Measurements from ENCODE around the gene LINC01488.

Gene LINC01488

DNA sequence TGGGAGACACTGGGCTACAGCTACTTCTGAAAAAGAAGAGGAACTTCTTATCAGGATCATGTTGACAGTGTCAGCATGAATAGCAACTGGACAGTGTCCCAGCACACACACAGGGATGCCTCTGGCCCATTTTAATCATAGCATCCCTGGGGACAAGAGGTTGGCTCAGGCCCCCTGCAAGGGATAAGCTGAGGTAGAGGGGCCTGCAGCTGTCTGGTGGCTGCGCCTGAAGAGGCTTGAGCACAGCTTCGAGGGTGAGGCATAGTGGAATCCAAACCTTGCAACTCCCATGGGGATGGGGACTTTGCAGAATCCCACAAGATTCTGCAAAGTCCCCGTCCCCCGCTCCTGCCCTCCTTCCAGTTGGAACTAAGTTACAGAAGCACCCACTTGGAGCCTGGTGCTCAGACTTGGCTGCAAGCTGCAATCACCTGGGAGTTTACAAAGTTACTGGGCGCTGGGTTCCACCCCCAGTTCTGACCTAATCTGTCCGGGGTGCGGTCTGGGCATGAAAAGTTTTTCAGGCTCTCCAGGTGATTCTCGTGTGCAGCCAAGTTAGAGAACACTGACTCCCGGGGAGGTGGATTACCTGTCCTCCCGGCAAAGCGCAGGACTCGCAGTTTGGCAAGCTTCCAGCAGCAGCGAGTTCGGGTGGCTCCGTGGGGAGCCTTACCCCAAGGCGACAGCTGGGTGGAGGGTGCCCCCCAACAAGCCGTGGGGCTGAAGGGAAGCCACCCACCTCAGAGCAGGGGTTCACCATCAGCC is 16.0 kb upstream of the LINC01488 start:
- DNase-seq = no peak

DNA sequence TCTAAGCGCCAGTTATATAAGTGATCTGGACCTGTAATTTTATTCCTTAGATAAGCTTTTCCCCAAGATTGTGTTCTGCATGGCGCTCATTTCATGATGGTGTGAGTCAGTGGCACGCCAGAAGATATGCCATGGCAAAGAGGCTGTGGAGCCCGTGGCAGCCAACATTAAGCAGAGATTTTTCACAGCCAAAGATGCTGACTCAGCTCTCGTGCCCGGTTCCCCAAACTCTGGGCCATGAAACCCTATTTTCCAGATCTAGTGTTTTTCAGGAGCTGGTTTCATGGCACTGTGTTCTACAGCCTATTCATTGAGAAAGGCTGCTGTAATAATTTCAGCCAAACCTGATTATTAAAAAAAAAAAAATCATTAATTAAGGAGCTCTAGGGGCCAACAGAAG is 15.4 kb upstream of the LINC01488 start:
- no peak for DNase-seq

- no peak for DNase-seq
These were observed 14.3 kb upstream of the LINC01488 start for GRCh38 chr11:69467196-69467595.

GRCh38 chr11:69467646-69468045 is 13.8 kb upstream of the LINC01488 start:
- DNase-seq = no peak

DNA sequence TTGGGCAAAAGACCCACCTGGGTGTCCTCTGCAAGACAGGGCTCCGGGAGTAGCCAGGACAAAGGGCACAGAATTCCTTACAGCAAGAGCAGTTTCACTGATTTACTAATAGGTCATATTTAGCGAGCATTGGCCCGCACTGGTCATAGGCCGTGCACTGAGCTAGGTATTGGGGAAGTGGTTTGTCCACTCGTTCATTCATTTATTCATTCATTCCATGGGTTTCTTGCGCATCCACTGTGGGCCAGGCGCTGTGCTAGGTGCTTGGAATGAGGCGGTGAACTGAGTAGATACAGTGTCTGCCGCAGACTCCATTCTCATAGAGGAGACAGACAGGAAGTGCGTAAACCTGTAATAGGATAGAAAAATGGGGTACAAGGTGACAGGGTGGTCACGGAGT is 13.2 kb upstream of the LINC01488 start:
- no peak for DNase-seq

DNA sequence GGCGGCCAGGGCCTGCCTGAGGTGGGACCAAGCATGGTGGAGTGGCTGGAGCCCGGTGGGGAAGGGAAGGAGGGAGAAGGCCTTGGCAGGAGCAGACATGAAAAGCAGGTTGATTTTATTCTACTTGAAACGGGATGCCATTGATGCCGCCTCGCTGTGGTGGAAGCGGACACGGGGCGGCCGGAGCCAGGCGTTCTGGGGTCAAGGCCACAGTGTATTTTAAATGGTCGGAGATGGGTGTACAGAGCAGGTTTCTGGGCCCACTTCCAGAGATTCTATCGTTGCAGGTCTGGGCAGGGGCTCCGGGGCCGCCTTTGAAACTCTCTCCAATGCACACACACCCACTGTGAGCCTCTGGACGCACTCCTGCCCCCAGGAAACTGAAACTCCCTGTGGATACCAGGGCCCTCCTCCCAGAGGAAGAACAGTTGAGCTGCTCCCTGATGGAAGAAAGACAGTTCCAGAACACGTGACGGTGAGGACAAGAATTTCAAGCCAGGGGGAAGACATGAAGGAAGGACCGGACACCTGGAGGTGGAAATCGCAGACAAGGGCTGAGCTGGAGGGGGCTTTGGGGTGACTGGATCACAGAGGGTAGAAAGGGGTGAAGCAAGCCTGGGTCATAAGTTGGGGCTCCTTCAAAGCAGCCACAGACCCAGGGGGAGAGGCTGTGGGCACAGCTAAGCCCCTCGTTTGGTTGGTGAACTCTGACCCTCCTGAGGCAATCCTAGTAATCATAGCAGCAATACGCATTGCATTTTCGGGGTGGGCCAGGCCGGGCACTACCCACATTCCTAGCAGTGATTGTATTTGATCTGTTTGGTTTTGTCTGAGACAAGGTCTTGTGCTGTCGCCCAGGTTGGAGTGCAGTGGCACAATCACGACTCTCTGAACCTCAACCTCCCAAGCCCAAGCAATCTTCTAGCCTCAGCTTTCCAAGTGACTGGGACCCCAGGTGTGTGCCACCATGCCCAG is 12.3 kb upstream of the LINC01488 start:
- no peak for DNase-seq

DNA sequence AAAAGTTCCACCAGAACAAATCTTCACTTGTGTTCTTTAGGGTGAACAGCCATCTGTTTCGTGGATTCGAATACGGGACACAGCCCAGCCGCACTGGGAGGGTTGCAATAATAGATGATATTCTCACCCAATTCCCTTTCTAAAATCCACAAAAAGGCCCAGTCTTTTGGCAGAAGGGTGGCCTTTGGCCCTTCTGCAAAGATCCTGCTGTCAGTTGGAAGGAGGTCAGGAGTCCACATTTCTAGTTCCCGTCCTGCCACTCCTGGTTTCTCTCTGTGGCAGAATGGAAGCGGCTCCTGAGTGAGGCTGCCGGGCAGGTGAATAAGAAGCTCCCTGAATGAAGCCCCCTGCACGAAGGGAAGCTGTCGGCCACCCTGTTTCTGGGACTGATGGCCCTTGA is 11.2 kb upstream of the LINC01488 start:
- DNase-seq = no peak

DNA sequence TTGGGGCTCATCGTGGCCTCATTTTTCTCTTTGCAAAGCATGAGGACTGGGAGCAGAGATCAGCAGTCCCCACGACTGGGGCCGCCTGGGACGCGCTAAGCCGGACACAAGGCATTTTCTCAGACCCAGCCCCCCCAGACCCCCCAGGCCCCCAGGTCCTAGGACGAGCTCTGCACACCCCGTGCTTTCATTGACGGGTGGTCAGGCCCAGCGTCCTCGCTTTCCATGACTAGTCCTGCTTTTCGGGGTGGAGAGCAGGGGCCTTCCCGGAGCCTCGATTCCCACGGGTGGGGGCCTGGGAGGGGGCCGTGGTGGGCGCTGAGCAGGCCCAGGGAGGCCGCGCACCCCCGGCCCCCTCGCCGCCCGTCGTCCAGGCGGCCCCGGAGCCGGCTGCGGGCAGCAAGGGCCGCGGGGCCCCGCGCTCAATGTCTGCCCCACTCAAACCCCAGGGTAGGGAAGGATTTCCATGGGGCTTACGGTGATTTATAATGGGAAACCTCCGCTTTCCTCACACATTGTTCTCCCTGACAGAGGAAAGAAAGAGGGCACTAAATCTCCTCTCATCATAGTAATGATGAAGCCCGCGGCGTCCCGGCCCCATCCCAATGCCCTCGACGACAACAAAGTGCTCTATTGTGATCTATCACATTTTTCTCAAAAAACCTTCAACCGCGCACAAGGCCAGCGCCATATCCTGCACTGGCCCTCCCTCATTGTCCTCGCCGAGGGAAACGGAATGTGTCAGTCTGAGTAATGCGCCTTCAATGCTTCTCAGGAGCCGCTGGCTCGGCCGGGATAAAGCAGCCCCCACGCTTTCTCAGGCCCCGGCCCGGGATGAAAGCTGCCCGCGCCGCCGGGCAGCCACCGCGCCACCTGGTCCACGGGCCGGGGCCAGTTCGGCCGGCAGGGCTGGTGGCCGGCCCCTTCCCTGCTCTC is 10.4 kb upstream of the LINC01488 start:
- DNase-seq = no peak

DNA sequence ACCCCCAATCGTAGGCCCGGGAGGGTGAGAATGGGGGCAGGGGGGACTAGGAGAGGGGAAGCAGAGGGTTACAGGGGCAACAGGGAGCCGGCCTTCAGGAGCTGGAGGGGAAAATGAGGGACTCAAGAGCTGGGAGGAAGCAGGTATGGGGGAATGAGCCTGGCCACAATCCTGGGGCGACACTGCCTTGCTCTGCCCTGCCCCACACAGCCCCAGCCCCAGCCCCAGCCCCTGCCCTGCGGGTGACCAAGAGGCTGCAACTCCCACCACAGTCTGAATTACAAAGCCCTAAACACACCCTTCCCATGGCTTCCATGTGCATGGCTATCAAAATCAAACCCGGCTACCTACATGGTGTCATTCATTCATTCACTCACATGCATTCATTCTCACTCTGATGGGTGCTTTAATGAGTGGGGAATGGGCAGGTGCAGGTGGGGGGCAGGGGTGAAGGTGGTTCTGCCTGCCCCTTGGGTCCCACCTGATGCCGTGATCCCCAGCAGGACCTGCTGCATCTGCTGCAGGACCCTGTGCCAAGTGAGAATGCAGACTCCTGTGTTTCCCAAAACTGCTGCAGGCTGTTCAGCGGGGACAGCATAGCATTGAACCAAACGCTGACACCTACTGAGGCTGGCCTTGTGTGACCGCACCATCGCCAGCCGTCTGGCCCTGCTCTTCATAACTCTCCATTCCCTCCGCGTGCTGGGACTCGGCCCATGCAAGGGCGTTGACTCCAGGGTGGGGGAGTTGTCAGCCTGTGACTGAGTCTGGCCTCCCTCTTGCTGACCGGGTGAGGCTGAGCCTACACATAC is 9.5 kb upstream of the LINC01488 start:
- DNase-seq = no peak

- DNase-seq = no peak
These were observed 8.8 kb upstream of the LINC01488 start for GRCh38 chr11:69472541-69473275.

- no peak for DNase-seq
These were observed 8.1 kb upstream of the LINC01488 start for GRCh38 chr11:69473276-69473845.

GRCh38 chr11:69474736-69475135 is 6.7 kb upstream of the LINC01488 start:
- DNase-seq = no peak

DNA sequence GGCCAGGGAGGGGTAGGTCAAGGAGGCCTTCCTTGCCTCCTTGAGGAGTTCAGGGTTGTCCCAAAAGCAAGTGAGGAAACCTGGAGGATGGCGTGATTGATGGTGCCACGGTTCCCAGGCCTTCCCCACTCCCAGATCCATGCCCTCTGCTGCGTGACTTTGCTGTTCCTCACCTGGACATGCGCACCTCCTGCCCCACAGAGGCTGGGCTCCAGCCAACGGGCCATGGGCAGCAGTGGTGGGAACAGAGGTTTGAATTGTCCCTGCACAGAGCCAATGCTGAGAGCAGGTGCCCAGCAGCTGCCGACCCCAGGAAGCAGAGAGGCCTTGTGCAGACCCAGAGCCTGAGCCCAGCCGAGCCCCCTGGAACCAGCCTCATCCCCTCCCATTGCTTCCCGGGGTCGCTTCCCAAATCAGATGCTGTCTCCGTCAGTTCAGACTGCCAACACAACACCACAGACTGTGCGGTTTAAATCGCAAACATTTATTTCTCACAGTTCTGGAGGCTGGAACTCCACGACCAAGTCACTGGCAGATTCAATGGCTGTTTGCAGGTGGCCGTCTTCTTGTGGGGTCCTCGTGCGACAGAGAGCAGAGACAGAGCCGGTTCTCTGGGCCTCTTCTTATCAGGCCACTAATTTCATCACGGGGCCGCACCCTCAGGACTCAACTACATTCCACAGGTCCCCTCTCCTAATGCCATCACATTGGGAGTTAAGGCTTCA is 6.2 kb upstream of the LINC01488 start:
- no peak for DNase-seq

GRCh38 chr11:69475866-69476471 is 5.5 kb upstream of the LINC01488 start:
- DNase-seq = no peak

DNA sequence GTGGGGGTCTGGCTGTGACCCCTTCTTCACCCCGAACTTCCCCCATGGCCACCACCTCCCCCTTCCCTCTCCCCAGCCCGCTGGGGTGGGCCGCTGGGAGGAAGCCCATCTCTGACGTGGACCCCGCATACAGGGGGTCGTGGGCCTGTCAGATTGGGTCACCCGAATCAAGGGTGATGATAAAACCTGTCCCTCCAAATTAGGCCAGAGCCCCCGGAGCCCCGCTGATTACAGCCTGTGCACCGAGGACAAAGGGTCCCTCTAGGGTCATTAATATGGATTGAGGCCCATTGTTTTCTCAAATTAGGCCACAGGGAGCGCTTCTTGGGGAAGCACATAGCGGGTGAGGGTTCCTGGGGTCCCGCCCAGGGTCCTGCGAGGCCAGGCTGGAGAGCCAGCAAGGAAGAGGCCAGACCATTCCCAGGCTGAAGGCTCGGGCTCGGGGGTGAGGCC is 4.9 kb upstream of the LINC01488 start:
- no peak for DNase-seq

GRCh38 chr11:69477086-69477485 is 4.4 kb upstream of the LINC01488 start:
- no peak for DNase-seq

- DNase-seq = no peak
These were observed 1.7 kb upstream of the LINC01488 start for GRCh38 chr11:69479591-69480271.

DNA sequence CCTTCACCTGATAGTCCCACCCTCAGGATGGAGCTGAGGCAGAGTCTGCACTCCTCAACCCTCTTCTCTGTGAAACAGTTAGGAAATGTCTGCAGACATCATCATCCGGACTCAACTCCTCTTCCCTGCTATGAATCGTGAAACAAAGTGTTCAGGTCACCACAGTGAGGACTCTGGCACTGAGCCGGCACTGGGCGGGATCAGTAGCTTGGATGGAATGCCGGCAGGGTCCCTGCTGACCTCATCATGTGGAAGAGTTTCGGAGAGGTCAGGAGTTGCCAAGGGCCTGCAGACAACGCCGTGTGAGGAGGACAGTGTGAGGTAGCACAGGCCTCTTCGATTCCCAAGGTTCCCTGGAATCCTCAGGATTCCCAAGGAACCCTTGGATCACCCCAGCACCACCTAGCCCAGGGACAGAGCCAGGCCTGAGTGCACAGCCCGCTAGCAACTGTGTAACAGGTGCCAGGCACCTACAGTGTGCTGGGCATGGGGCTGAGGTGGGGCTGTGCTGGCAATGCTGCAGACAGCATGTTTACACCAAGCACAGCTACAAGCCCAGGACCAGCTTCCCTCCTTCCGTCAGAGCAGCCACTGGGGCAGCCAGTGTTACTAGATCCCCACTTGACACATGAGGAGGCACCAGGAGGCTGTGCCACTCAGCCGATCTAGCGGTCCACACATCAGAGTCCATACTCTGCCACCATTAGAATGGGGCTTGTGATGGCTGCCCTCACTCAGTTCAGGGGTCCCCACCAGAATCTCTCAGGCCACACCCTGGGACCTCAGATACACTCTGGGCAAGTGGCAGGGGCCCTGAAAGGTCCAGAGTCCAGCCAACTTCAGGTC is 693 bp upstream of the LINC01488 start:
- DNase-seq = no peak

Measured in CD4-positive, alpha-beta T cell treated with Interleukin-17A for 4 hours (primary cell).